Heart left ventricle (tissue), 16 donors: ENCODE data around the gene MYL6. TPM values are rescaled to one million over a fixed set of nuclear protein-coding genes. Genes with fewer than 3 reads are reported as not detected.
A peak's percentile ranks its signal among the peaks of the same experiment; 100 is the strongest.

Experiments used
- ATAC-seq, 4 donors: fragments of 200-7000 bp; cut with Tn5 transposase; one replicate each; pipeline ENCODE4 v1.9.1; 2020 to 2022; ENCODE audit warnings: moderate library complexity in 4 of 4, mild to moderate bottlenecking in 3 of 4, moderate number of reproducible peaks in 1 of 4
- DNase-seq, 5 donors: peaks; one replicate each; pipeline ENCODE4 v3.0.0-alpha.2; 2020
- H3K27ac ChIP-seq, 12 donors: fragments of 200-600 bp; sonication (generic) in 4 of 12; one replicate each; pipeline versions ENCODE4 v1.5.0 to v1.8.0; 2016 to 2022; ENCODE audit warnings: mild to moderate bottlenecking in 2 of 12
- H3K27me3 ChIP-seq, 9 donors: fragments of 200-600 bp; sonication (generic) in 2 of 9; one replicate each; pipeline versions ENCODE4 v1.5.1 to v1.8.0; 2016 to 2022; ENCODE audit warnings: mild to moderate bottlenecking in 3 of 9
- H3K36me3 ChIP-seq, 9 donors: fragments of 200-600 bp; sonication (generic) in 2 of 9; one replicate each; pipeline versions ENCODE4 v1.5.0 to v1.8.0; 2018 to 2022; ENCODE audit warnings: mild to moderate bottlenecking in 2 of 9
- H3K4me1 ChIP-seq, 12 donors: fragments of 200-600 bp; sonication (generic) in 4 of 12; one replicate each; pipeline versions ENCODE4 v1.5.0 to v1.8.0; 2016 to 2022; ENCODE audit warnings: mild to moderate bottlenecking in 3 of 12
- H3K4me3 ChIP-seq, 12 donors: fragments of 200-600 bp; sonication (generic) in 4 of 12; one replicate each; pipeline versions ENCODE4 v1.5.0 to v1.8.0; 2017 to 2022; ENCODE audit warnings: mild to moderate bottlenecking in 9 of 12, moderate library complexity in 4 of 12
- H3K9me3 ChIP-seq, 12 donors: fragments of 200-600 bp; sonication (generic) in 4 of 12; one replicate each; pipeline versions ENCODE4 v1.5.0 to v1.8.0; 2016 to 2022; ENCODE audit warnings: mild to moderate bottlenecking in 1 of 12
- CTCF ChIP-seq, 12 donors: fragments of 200-600 bp; sonication (generic) in 4 of 12; IDR thresholded peaks; one replicate each; pipeline versions ENCODE4 v1.5.0 to v1.8.0; 2018 to 2022; ENCODE audit warnings: antibody characterized with exemption in 12 of 12, mild to moderate bottlenecking in 5 of 12
- POLR2A ChIP-seq, 2 donors: fragments of 450-650 bp; IDR thresholded peaks; one replicate each; pipeline ENCODE4 v1.6.1; 2017; ENCODE audit warnings: antibody characterized with exemption in 2 of 2, mild to moderate bottlenecking in 2 of 2, moderate library complexity in 2 of 2
- WGBS, 4 donors: extraction: QIAGEN DNeasy Blood & Tissue Kit in 2 of 4; methylation state at CpG; one replicate each; pipeline versions ENCODE4 v1.1.5 to v1.1.7; 2013 to 2018; 5-methylcytosine and 5-hydroxymethylcytosine counted together
- intact Hi-C, 10 donors: fragments of 100-400 bp; cut with DNase I; formaldehyde crosslinking; loops; one replicate each; pipeline versions ENCODE4 v1.11.1 to v1.14.2; 2022
- polyA plus RNA-seq, 2 donors: library from polyadenylated mRNA; stranded (reverse); fragments of 200-250 nt; gene quantifications; one replicate each; pipeline ENCODE4 v1.2.3, GENCODE V29; 2013
- total RNA-seq, 9 donors: library from RNA; depleted of rRNA in 2 of 9; stranded (reverse); fragments of >200 nt in 2 of 9; fragmentation: NEBNext Ultra II Directional in 3 of 9; extraction: Animal tissue kit (Norgen Biotek cat#: 25700) in 3 of 9; gene quantifications; one replicate each; pipeline versions ENCODE4 v1.1.0 to v1.2.4, GENCODE V29; 2016 to 2023
- donor health status: ischemic (EF 13 %, LVEDD 7.1; RV severe dilation, severe dysfunction).
- donor health status: healthy with polysubstance abuse.
- donor health status: DM: no; HTN: yes; CAD: no.
- donor health status: DM: no; HTN: no; CAD: no.
- donor health status: ischemic (EF 25% LVEDD 6.9; RV normal size, moderate dysfunction).
- donor health status: ischemic (EF 25% LVEDD 5.7; RV mildly dilated, moderate dysfunction).
- donor health status: healthy.
- donor health status: DM: yes; HTN: yes; CAD: no.
- donor health status: ischemic (EF 35%, LVEDD 5.7; RV mildly dilated, moderate dysfunction).
- donor health status: nonischemic (EF 11% LVEDD 7.7; RV severe dilation, severe dysfunction).
- donor health status: DM: yes; HTN: yes; CAD: no.
- donor health status: PGD.
- donor health status: ischemic (EF 29% LVEDD 5.4; RV normal size, mild dysfunction).
- donor health status: nonischemic (EF 23%, LVEDD 6.1; RV moderate dilation, normal function).

MYL6 gene
- total and polyA plus RNA-seq, 11 donors = 355 to 1,383 (median 718) TPM

DNA sequence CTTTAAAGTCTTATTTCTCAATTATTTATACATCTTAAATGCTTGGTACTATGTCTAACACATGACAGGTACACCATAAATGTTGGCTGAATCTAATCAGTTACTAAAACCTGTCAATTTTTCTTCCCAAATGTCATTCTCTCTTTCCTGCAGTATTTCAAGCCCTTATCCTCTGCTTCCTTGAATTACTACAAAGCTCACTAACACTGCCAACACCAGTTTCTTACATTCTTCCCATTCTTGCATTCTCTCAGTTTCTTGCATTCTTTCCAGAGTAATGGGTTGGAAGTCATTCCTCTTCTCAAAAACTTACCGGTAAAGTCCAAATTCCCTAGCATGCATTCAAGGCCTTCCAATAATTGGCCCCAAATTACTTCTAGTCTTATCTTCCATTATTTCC lies 40.7 kb downstream of the MYL6 start:
- Histone ChIP-seq H3K27me3 (no peaks in the 10 kb centered on the region), H3K27ac (no peak overlapping the region), H3K9me3 (no peaks in the 10 kb centered on the region), H3K4me1 (peaks cover 0 to 7% (median 0%) of the 10 kb centered on the region in 12 donors), H3K36me3 (no peaks in the 10 kb centered on the region), H3K4me3 (no peak overlapping the region)
- intact Hi-C loops = loop anchor here in 3 of 10 donors (10.0 kb wide), 1 partner anchor 266 kb away; the partner anchor contains the start of gene SPRYD4 (in 3 of the 3)
- no peak for DNase-seq
- ATAC-seq = no peak
- WGBS, 4 donors = 67 to 79% (median 73%) methylated on average over 1 of the region's 1 CpG
- no peak for TF ChIP-seq CTCF (IDR thresholded peaks at IDR 0.05)
- TF ChIP-seq POLR2A (IDR thresholded peaks at IDR 0.05) = no peak

DNA sequence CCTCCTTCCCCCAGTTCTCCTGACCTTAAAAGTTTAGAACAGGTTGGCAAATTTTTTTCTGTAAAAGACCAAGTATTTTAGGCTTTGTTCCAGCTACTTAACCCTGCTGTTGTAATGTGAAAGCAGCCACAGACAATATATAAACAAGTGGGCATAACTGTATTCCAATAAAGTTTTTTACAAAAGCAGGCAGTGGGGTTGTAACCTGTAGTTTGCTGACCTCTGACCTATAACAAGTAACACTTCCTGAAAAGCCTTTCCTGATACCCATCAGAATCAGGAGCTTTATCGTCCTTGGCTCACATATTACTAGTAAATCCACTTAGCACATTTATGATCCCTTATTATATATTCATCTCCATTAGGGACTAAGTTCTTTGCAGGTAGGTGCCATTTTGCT lies 44.2 kb downstream of the MYL6 start:
- Histone ChIP-seq H3K36me3 (peaks cover 0 to 34% (median 28%) of the 10 kb centered on the region in 9 donors), H3K9me3 (no peaks in the 10 kb centered on the region), H3K4me3 (no peak overlapping the region), H3K4me1 (peaks cover 0 to 17% (median 1%) of the 10 kb centered on the region in 12 donors), H3K27ac (no peak overlapping the region), H3K27me3 (no peaks in the 10 kb centered on the region)
- DNase-seq (no peak), ATAC-seq (no peak)
- WGBS, 4 donors = 54 to 67% (median 63%) methylated on average over 1 of the region's 1 CpG
- TF ChIP-seq CTCF (IDR thresholded peaks at IDR 0.05) (no peak), POLR2A (IDR thresholded peaks at IDR 0.05) (no peak)
- intact Hi-C loops = loop anchor here in 1 of 10 donors (10.0 kb wide), 1 partner anchor 262 kb away; the partner anchor contains the start of gene SPRYD4

DNA sequence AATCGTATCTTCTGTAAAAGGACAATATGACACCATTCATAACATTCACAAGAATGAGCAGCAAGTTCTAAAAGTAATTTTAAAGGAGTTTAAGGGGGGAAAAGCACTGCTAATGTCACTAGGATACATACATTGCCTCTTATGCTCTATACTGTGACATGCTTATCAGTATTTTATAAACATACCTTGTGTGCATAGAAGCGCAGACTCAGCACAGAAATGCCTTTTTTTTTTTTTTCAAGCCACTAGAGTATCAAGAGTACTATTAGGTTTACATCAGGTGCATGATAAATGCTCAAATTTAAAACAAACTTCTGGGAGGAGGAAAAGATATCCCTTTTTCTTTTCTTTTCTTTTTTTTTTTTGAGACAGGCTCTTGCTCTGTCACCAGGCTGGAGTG lies 44.7 kb downstream of the MYL6 start:
- 79 to 86% (median 81%) methylated on average over 2 of the region's 2 CpGs for WGBS, 4 donors
- Histone ChIP-seq H3K27me3 (no peaks in the 10 kb centered on the region), H3K4me3 (no peak overlapping the region), H3K36me3 (peaks cover 0 to 38% (median 33%) of the 10 kb centered on the region in 9 donors), H3K9me3 (no peaks in the 10 kb centered on the region), H3K4me1 (peaks cover 0 to 17% (median 1%) of the 10 kb centered on the region in 12 donors), H3K27ac (no peak overlapping the region)
- intact Hi-C loops = loop anchor here in 1 of 10 donors (10.0 kb wide), 1 partner anchor 262 kb away; the partner anchor contains the start of gene SPRYD4
- DNase-seq = no peak
- no peak for ATAC-seq
- TF ChIP-seq POLR2A (IDR thresholded peaks at IDR 0.05) (no peak), CTCF (IDR thresholded peaks at IDR 0.05) (no peak)

DNA sequence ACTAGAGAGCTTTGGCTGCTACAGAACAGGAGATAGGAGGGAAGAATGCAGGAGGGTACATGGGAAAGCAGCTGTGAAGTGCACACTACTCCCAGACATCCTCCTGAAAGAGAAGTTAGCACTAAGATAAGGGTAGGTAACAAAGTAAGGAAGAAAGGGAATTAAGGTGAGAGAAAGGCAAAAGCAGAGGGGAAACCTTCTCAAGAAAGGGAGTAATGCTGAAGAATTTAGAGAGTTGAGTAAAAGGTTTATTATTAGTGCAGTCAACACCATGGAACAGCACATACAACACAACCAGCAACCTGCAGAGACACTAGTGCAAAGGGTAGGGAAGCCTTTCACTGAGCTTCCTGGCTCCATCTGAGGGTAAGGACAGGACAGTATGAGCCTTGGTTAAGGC lies 46.1 kb downstream of the MYL6 start:
- ATAC-seq (no peak), DNase-seq (no peak)
- intact Hi-C loops = loop anchor here in 1 of 10 donors (10.0 kb wide), 1 partner anchor 261 kb away; the partner anchor contains the start of gene SPRYD4
- H3K36me3 ChIP-seq = peaks cover 0 to 53% (median 48%) of the 10 kb centered on the region in 9 donors
- H3K4me1 ChIP-seq = peaks cover 0 to 17% (median 1%) of the 10 kb centered on the region in 12 donors
- H3K9me3 ChIP-seq = no peaks in the 10 kb centered on the region
- no peak overlapping the region for H3K4me3 ChIP-seq
- no peaks in the 10 kb centered on the region for H3K27me3 ChIP-seq
- no peak for TF ChIP-seq CTCF (IDR thresholded peaks at IDR 0.05)
- no peak for TF ChIP-seq POLR2A (IDR thresholded peaks at IDR 0.05)
- peak overlapping the region in 1 of 12 donors; percentile 14 for H3K27ac ChIP-seq
